ENCODE measurements around the gene ATAD2B.

- TF ChIP-seq ZFX (IDR thresholded peaks at IDR 0.05; ENCODE audit: borderline replicate concordance) (no peak), CTCF (IDR thresholded peaks at IDR 0.05) (no peak)
Measured at GRCh38 chr2:23769364-23769763, 157.6 kb downstream of the ATAD2B start.
